SJSA1 (cell line): ENCODE measurements around the gene CPPED1. TPM values are rescaled to one million over a fixed set of nuclear protein-coding genes. Genes with fewer than 3 reads are reported as not detected.
"Not testable (repeated sequence)": the region's sequence is repeated elsewhere in the genome, so short reads cannot be mapped to it uniquely, and the experiment has no call there.

Experiments used
- DNase-seq, 2 experiments: peaks; one replicate each; pipeline ENCODE4 v3.0.0-alpha.2; 2015 to 2020; ENCODE audit warnings: low spot score in 2 of 2, low read depth in 1 of 2
- H3K27ac ChIP-seq: fragments of 250-450 bp; sonication (Bioruptor Pico); 2 replicates; pipeline ENCODE4 v1.5.1; 2020; ENCODE audit warnings: mild to moderate bottlenecking, moderate library complexity
- H3K27me3 ChIP-seq: fragments of 250-450 bp; sonication (Bioruptor Pico); replicated peaks from 2 replicates; pipeline ENCODE4 v1.5.1; 2020; ENCODE audit warnings: mild to moderate bottlenecking, moderate library complexity
- H3K36me3 ChIP-seq: fragments of 250-450 bp; sonication (Bioruptor Pico); 2 replicates; pipeline ENCODE4 v1.5.1; 2020; ENCODE audit warnings: mild to moderate bottlenecking
- H3K4me1 ChIP-seq: fragments of 250-450 bp; sonication (Bioruptor Pico); replicated peaks from 2 replicates; pipeline ENCODE4 v1.6.1; 2021; ENCODE audit warnings: mild to moderate bottlenecking
- H3K4me3 ChIP-seq: fragments of 250-450 bp; sonication (Bioruptor Pico); 2 replicates; pipeline ENCODE4 v1.5.1; 2020; ENCODE audit warnings: mild to moderate bottlenecking
- H3K9me3 ChIP-seq: fragments of 250-450 bp; sonication (Bioruptor Pico); replicated peaks from 2 replicates; pipeline ENCODE4 v1.5.1; 2020; ENCODE audit warnings: mild to moderate bottlenecking
- total RNA-seq: library from RNA; depleted of rRNA; stranded (reverse); fragments of >200 nt; shearing (Covaris generic); gene quantifications from 2 replicates; pipeline ENCODE4 v1.2.3, GENCODE V29; 2014; rRNA removed

The CPPED1 gene
- total RNA-seq: 0.06 and 2.4 TPM in 2 replicates

- DNase-seq: peak; percentile 64
- H3K4me3 ChIP-seq: peak within 1 kb of the TSS; percentile 41
- H3K36me3 ChIP-seq: no peaks in the 10 kb centered on the region
- H3K4me1 ChIP-seq: no peaks in the 10 kb centered on the region
- H3K27ac ChIP-seq: no peak within 1 kb of the TSS
- H3K9me3 ChIP-seq: no peaks in the 10 kb centered on the region; the same call in 1 of the 2 replicates
- no peaks in the 10 kb centered on the region for H3K27me3 ChIP-seq
Measured at GRCh38 chr16:12803203-12804093, at the start of gene CPPED1. TSS of gene CPPED1 (minus strand) at chr16:12803887. CDS start at chr16:12803776, 111 bp downstream.

- no peak overlapping the region for H3K4me3 ChIP-seq
- H3K27ac ChIP-seq: no peak overlapping the region
- no peaks in the 10 kb centered on the region for H3K4me1 ChIP-seq
- no peaks in the 10 kb centered on the region; the same call in 1 of the 2 replicates for H3K9me3 ChIP-seq
- no peak for DNase-seq
- H3K36me3 ChIP-seq: no peaks in the 10 kb centered on the region
- no peaks in the 10 kb centered on the region for H3K27me3 ChIP-seq
Measured at GRCh38 chr16:12850186-12850585, 46.5 kb upstream of the CPPED1 start.

- Histone ChIP-seq H3K4me3 (no peak overlapping the region), H3K9me3 (no peaks in the 10 kb centered on the region; the same call in 1 of the 2 replicates), H3K4me1 (no peaks in the 10 kb centered on the region), H3K27ac (no peak overlapping the region), H3K27me3 (no peaks in the 10 kb centered on the region), H3K36me3 (no peaks in the 10 kb centered on the region)
- no peak for DNase-seq
Measured at GRCh38 chr16:12846592-12846991, 42.9 kb upstream of the CPPED1 start.

- H3K9me3 ChIP-seq: no peaks in the 10 kb centered on the region; the same call in 1 of the 2 replicates
- H3K4me3 ChIP-seq: no peak overlapping the region
- no peak overlapping the region for H3K27ac ChIP-seq
- no peaks in the 10 kb centered on the region for H3K27me3 ChIP-seq
- H3K36me3 ChIP-seq: no peaks in the 10 kb centered on the region
- no peak for DNase-seq
- no peaks in the 10 kb centered on the region for H3K4me1 ChIP-seq
Measured at GRCh38 chr16:12845282-12845681, 41.6 kb upstream of the CPPED1 start.

GRCh38 chr16:12837756-12838155 lies 34.1 kb upstream of the CPPED1 start:
- Histone ChIP-seq H3K36me3 (no peaks in the 10 kb centered on the region), H3K4me3 (no peak overlapping the region), H3K27me3 (no peaks in the 10 kb centered on the region), H3K4me1 (no peaks in the 10 kb centered on the region), H3K9me3 (0 out of 2 replicates have a peak, but pooled peaks cover 3% of the 10 kb centered on the region), H3K27ac (no peak overlapping the region)
- no peak for DNase-seq

GRCh38 chr16:12837291-12837690 lies 33.6 kb upstream of the CPPED1 start:
- Histone ChIP-seq H3K36me3 (no peaks in the 10 kb centered on the region), H3K27me3 (no peaks in the 10 kb centered on the region), H3K4me3 (no peak overlapping the region), H3K4me1 (no peaks in the 10 kb centered on the region), H3K27ac (no peak overlapping the region), H3K9me3 (0 out of 2 replicates have a peak, but pooled peaks cover 3% of the 10 kb centered on the region)
- DNase-seq: no peak

GRCh38 chr16:12833926-12834325 lies 30.2 kb upstream of the CPPED1 start:
- no peak overlapping the region for H3K4me3 ChIP-seq
- no peaks in the 10 kb centered on the region for H3K4me1 ChIP-seq
- H3K36me3 ChIP-seq: no peaks in the 10 kb centered on the region
- H3K27me3 ChIP-seq: no peaks in the 10 kb centered on the region
- 0 out of 2 replicates have a peak, but pooled peaks cover 3% of the 10 kb centered on the region for H3K9me3 ChIP-seq
- DNase-seq: peak; percentile 2 to 47
- no peak overlapping the region for H3K27ac ChIP-seq

- DNase-seq: no peak
- H3K4me1 ChIP-seq: no peaks in the 10 kb centered on the region
- no peak overlapping the region for H3K4me3 ChIP-seq
- no peaks in the 10 kb centered on the region for H3K27me3 ChIP-seq
- no peaks in the 10 kb centered on the region for H3K36me3 ChIP-seq
- no peaks in the 10 kb centered on the region for H3K9me3 ChIP-seq
- no peak overlapping the region for H3K27ac ChIP-seq
Measured at GRCh38 chr16:12829096-12829888, 25.6 kb upstream of the CPPED1 start.

- H3K9me3 ChIP-seq: no peaks in the 10 kb centered on the region
- DNase-seq: no peak
- no peaks in the 10 kb centered on the region for H3K27me3 ChIP-seq
- H3K36me3 ChIP-seq: no peaks in the 10 kb centered on the region
- H3K4me1 ChIP-seq: no peaks in the 10 kb centered on the region
- H3K27ac ChIP-seq: no peak overlapping the region
- no peak overlapping the region for H3K4me3 ChIP-seq
Measured at GRCh38 chr16:12828206-12828605, 24.5 kb upstream of the CPPED1 start.

- Histone ChIP-seq H3K9me3 (no peaks in the 10 kb centered on the region), H3K4me3 (no peak overlapping the region), H3K36me3 (no peaks in the 10 kb centered on the region), H3K27me3 (no peaks in the 10 kb centered on the region), H3K27ac (no peak overlapping the region), H3K4me1 (no peaks in the 10 kb centered on the region)
- DNase-seq: no peak
Measured at GRCh38 chr16:12826559-12826958, 22.9 kb upstream of the CPPED1 start.

- DNase-seq: peak; percentile 23 to 47
- H3K27ac ChIP-seq: no peak overlapping the region
- H3K27me3 ChIP-seq: no peaks in the 10 kb centered on the region
- H3K36me3 ChIP-seq: no peaks in the 10 kb centered on the region
- H3K9me3 ChIP-seq: no peaks in the 10 kb centered on the region; the same call in 1 of the 2 replicates
- H3K4me3 ChIP-seq: no peak overlapping the region
- H3K4me1 ChIP-seq: no peaks in the 10 kb centered on the region
Measured at GRCh38 chr16:12819126-12820117, 15.7 kb upstream of the CPPED1 start.

- no peaks in the 10 kb centered on the region for H3K4me1 ChIP-seq
- H3K27me3 ChIP-seq: no peaks in the 10 kb centered on the region
- no peak for DNase-seq
- H3K4me3 ChIP-seq: no peak overlapping the region
- no peak overlapping the region for H3K27ac ChIP-seq
- H3K9me3 ChIP-seq: no peaks in the 10 kb centered on the region; the same call in 1 of the 2 replicates
- H3K36me3 ChIP-seq: no peaks in the 10 kb centered on the region
Measured at GRCh38 chr16:12818326-12818725, 14.6 kb upstream of the CPPED1 start.

- H3K27me3 ChIP-seq, H3K36me3 ChIP-seq, H3K27ac ChIP-seq, H3K4me1 ChIP-seq, DNase-seq, H3K4me3 ChIP-seq, H3K9me3 ChIP-seq: not testable (repeated sequence)
Measured at GRCh38 chr16:12816791-12817214, 13.1 kb upstream of the CPPED1 start.
